ENCODE measurements around the gene ZNF516. TPM values are rescaled to one million over a fixed set of nuclear protein-coding genes. Genes with fewer than 3 reads are reported as not detected.

ZNF516 gene
- total and polyA plus RNA-seq, 9 donors = 13.5 to 110 (median 95.2) TPM

GRCh38 chr18:76405280-76405679 is 89.8 kb downstream of the ZNF516 start:
- H3K9me3 ChIP-seq = no peaks in the 10 kb centered on the region
- H3K4me1 ChIP-seq (ENCODE audit: insufficient read depth) = peaks cover 12% of the 10 kb centered on the region
- intact Hi-C loops (cut with DNase I) = loop anchor here in 2 of 4 donors (5.0 to 10.0 kb wide), 2 partner anchors 217 to 280 kb away; no protein-coding TSS in a partner anchor
- TF ChIP-seq POLR2A (IDR thresholded peaks at IDR 0.05) = no peak
- no peak for TF ChIP-seq EP300 (IDR thresholded peaks at IDR 0.05)
- no peak for TF ChIP-seq CTCF (IDR thresholded peaks at IDR 0.05)
- H3K36me3 ChIP-seq = no peaks in the 10 kb centered on the region
- no peaks in the 10 kb centered on the region for H3K27me3 ChIP-seq
- DNase-seq = no peak
- 78 to 89% (median 83%) methylated on average over 17 of the region's 17 CpGs for WGBS, 3 donors
- no peak overlapping the region for H3K27ac ChIP-seq
- H3K4me3 ChIP-seq = no peak overlapping the region

- TF ChIP-seq POLR2A (IDR thresholded peaks at IDR 0.05) (no peak), EP300 (IDR thresholded peaks at IDR 0.05) (no peak), CTCF (IDR thresholded peaks at IDR 0.05) (no peak)
- 79 to 89% (median 88%) methylated on average over 8 of the region's 8 CpGs for WGBS, 3 donors
- Histone ChIP-seq H3K9me3 (no peaks in the 10 kb centered on the region), H3K4me1 (ENCODE audit: insufficient read depth) (peaks cover 14% of the 10 kb centered on the region), H3K27ac (no peak overlapping the region), H3K4me3 (no peak overlapping the region), H3K36me3 (no peaks in the 10 kb centered on the region), H3K27me3 (no peaks in the 10 kb centered on the region)
- intact Hi-C loops (cut with DNase I) = loop anchor here in 2 of 4 donors (10.0 kb wide), 1 partner anchor 280 kb away; no protein-coding TSS in a partner anchor
- no peak for DNase-seq
Observed at GRCh38 chr18:76404345-76404831, 90.7 kb downstream of the ZNF516 start.

GRCh38 chr18:76402026-76402990 is 92.7 kb downstream of the ZNF516 start:
- Histone ChIP-seq H3K4me3 (no peak overlapping the region), H3K27ac (no peak overlapping the region), H3K36me3 (no peaks in the 10 kb centered on the region), H3K4me1 (ENCODE audit: insufficient read depth) (peaks cover 15% of the 10 kb centered on the region), H3K27me3 (no peaks in the 10 kb centered on the region), H3K9me3 (no peaks in the 10 kb centered on the region)
- TF ChIP-seq EP300 (IDR thresholded peaks at IDR 0.05) = no peak
- TF ChIP-seq POLR2A (IDR thresholded peaks at IDR 0.05) = no peak
- TF ChIP-seq CTCF (IDR thresholded peaks at IDR 0.05) = no peak
- intact Hi-C loops (cut with DNase I) = loop anchor here in 2 of 4 donors (10.0 kb wide), 1 partner anchor 282 kb away; no protein-coding TSS in a partner anchor
- WGBS, 3 donors = 87 to 92% (median 89%) methylated on average over 43 of the region's 43 CpGs
- DNase-seq = peak in 1 of 5 donors; percentile 29

- no peaks in the 10 kb centered on the region for H3K36me3 ChIP-seq
- WGBS, 3 donors = 49 to 62% (median 55%) methylated on average over 25 of the region's 25 CpGs
- TF ChIP-seq EP300 (IDR thresholded peaks at IDR 0.05) = no peak
- no peak for TF ChIP-seq POLR2A (IDR thresholded peaks at IDR 0.05)
- no peak for TF ChIP-seq CTCF (IDR thresholded peaks at IDR 0.05)
- H3K4me3 ChIP-seq = no peak overlapping the region
- H3K27me3 ChIP-seq = no peaks in the 10 kb centered on the region
- intact Hi-C loops (cut with DNase I) = loop anchor here in 2 of 4 donors (10.0 kb wide), 1 partner anchor 283 kb away; no protein-coding TSS in a partner anchor
- peaks cover 13% of the 10 kb centered on the region for H3K4me1 ChIP-seq (ENCODE audit: insufficient read depth)
- H3K27ac ChIP-seq = no peak overlapping the region
- DNase-seq = peak in 2 of 5 donors; percentile 60
- H3K9me3 ChIP-seq = no peaks in the 10 kb centered on the region
Observed at GRCh38 chr18:76401498-76401897, 93.5 kb downstream of the ZNF516 start.
